Measurements from ENCODE around the gene STARD7.
A peak's percentile ranks its signal among the peaks of the same experiment; 100 is the strongest.

STARD7 gene

GRCh38 chr2:96236882-96237281, 28.3 kb upstream of the STARD7 start:
- Histone ChIP-seq H3K14ac (ENCODE audit: low read length in 2 of 2) (no peak overlapping the region), H3K36me3 (ENCODE audit: control insufficient read depth in 1 of 2, insufficient read depth in 2 of 2, low read depth in 1 of 2, low read length in 2 of 2) (peaks cover 10 to 17% of the 10 kb centered on the region in 2 experiments), H2BK12ac (ENCODE audit: low read length in 2 of 2) (no peak overlapping the region), H2BK5ac (ENCODE audit: low read depth, low read length, poor library complexity, severe bottlenecking) (no peak overlapping the region), H3K9ac (ENCODE audit: low read length) (no peak overlapping the region), H2AK5ac (ENCODE audit: low read length, severe bottlenecking) (no peak overlapping the region), H3K4me1 (ENCODE audit: control insufficient read depth, insufficient read depth, low read depth, low read length) (peaks cover 2% of the 10 kb centered on the region), H3K4me3 (ENCODE audit: insufficient read depth in 1 of 2, low read depth in 1 of 2, low read length in 2 of 2) (no peak overlapping the region), H4K8ac (ENCODE audit: low read length) (no peak overlapping the region), H3K4me2 (ENCODE audit: low read length, poor library complexity, severe bottlenecking) (no peak overlapping the region), H4K91ac (ENCODE audit: low read length) (no peak overlapping the region), H2BK15ac (ENCODE audit: low read depth, poor library complexity, severe bottlenecking) (no peak overlapping the region), H3K18ac (ENCODE audit: low read depth in 1 of 2, low read length in 2 of 2) (no peak overlapping the region), H3K23ac (ENCODE audit: low read length in 2 of 2) (no peak overlapping the region), H2BK120ac (ENCODE audit: low read depth, low read length) (no peak overlapping the region), H3K4ac (ENCODE audit: low read depth in 1 of 2, low read length in 2 of 2) (no peak overlapping the region), H3K27ac (ENCODE audit: low read length, poor library complexity, severe bottlenecking) (no peak overlapping the region), H3K79me1 (replicated peaks; ENCODE audit: low read length, poor library complexity, severe bottlenecking) (peaks cover 11% of the 10 kb centered on the region), H3K9me3 (ENCODE audit: control insufficient read depth, low read length) (no peaks in the 10 kb centered on the region), H3K27me3 (ENCODE audit: control insufficient read depth in 1 of 2, insufficient read depth in 1 of 2, low read length in 2 of 2) (no peaks in the 10 kb centered on the region), H2AFZ (ENCODE audit: low read depth, low read length) (no peak overlapping the region)
- 100% methylated on average over 1 of the region's 1 CpG for WGBS
- no peak for DNase-seq

GRCh38 chr2:96233880-96234316, 25.3 kb upstream of the STARD7 start:
- no peak overlapping the region for H3K14ac ChIP-seq (ENCODE audit: low read length in 2 of 2)
- H3K18ac ChIP-seq (ENCODE audit: low read depth in 1 of 2, low read length in 2 of 2), result no peak overlapping the region
- no peaks in the 10 kb centered on the region for H3K27me3 ChIP-seq (ENCODE audit: control insufficient read depth in 1 of 2, insufficient read depth in 1 of 2, low read length in 2 of 2)
- peaks cover 4% of the 10 kb centered on the region for H3K4me1 ChIP-seq (ENCODE audit: control insufficient read depth, insufficient read depth, low read depth, low read length)
- H4K91ac ChIP-seq (ENCODE audit: low read length), result no peak overlapping the region
- H2AK5ac ChIP-seq (ENCODE audit: low read length, severe bottlenecking), result no peak overlapping the region
- H2AFZ ChIP-seq (ENCODE audit: low read depth, low read length), result no peak overlapping the region
- H3K4ac ChIP-seq (ENCODE audit: low read depth in 1 of 2, low read length in 2 of 2), result no peak overlapping the region
- H2BK120ac ChIP-seq (ENCODE audit: low read depth, low read length), result no peak overlapping the region
- no peak overlapping the region for H3K4me3 ChIP-seq (ENCODE audit: insufficient read depth in 1 of 2, low read depth in 1 of 2, low read length in 2 of 2)
- peaks cover 20% of the 10 kb centered on the region for H3K79me1 ChIP-seq (replicated peaks; ENCODE audit: low read length, poor library complexity, severe bottlenecking)
- H4K8ac ChIP-seq (ENCODE audit: low read length), result no peak overlapping the region
- 91% methylated on average over 4 of the region's 4 CpGs for WGBS
- H3K9ac ChIP-seq (ENCODE audit: low read length), result no peak overlapping the region
- H3K9me3 ChIP-seq (ENCODE audit: control insufficient read depth, low read length), result no peaks in the 10 kb centered on the region
- H2BK12ac ChIP-seq (ENCODE audit: low read length in 2 of 2), result no peak overlapping the region
- no peak overlapping the region for H3K27ac ChIP-seq (ENCODE audit: low read length, poor library complexity, severe bottlenecking)
- H3K36me3 ChIP-seq (ENCODE audit: control insufficient read depth in 1 of 2, insufficient read depth in 2 of 2, low read depth in 1 of 2, low read length in 2 of 2), result peaks cover 3 to 4% of the 10 kb centered on the region in 2 experiments
- DNase-seq, result no peak
- H2BK15ac ChIP-seq (ENCODE audit: low read depth, poor library complexity, severe bottlenecking), result no peak overlapping the region
- H3K4me2 ChIP-seq (ENCODE audit: low read length, poor library complexity, severe bottlenecking), result no peak overlapping the region
- H3K23ac ChIP-seq (ENCODE audit: low read length in 2 of 2), result no peak overlapping the region
- H2BK5ac ChIP-seq (ENCODE audit: low read depth, low read length, poor library complexity, severe bottlenecking), result no peak overlapping the region

DNA sequence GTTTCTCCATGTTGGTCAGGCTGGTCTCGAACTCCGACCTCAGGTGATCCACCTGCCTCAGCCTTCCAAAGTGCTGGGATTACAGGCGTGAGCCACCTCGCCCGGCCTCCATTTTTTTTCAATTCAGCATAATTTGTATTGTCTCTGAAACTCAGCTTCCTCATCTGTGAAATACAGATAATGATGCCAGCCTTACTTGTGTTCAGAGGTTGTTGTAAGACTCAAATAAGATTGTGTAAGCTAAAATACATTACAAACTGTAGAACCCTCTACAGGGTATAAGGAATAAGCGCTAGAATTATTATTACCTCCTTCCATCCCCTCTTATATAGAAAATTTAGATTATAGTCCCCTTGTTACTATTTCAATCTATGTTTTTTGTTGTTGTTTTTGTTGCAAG, 24.8 kb upstream of the STARD7 start:
- no peak overlapping the region for H2BK120ac ChIP-seq (ENCODE audit: low read depth, low read length)
- no peak overlapping the region for H4K91ac ChIP-seq (ENCODE audit: low read length)
- no peak for DNase-seq
- no peak overlapping the region for H3K4ac ChIP-seq (ENCODE audit: low read depth in 1 of 2, low read length in 2 of 2)
- no peak overlapping the region for H4K8ac ChIP-seq (ENCODE audit: low read length)
- H3K9me3 ChIP-seq (ENCODE audit: control insufficient read depth, low read length), result no peaks in the 10 kb centered on the region
- H2BK5ac ChIP-seq (ENCODE audit: low read depth, low read length, poor library complexity, severe bottlenecking), result no peak overlapping the region
- no peak overlapping the region for H3K23ac ChIP-seq (ENCODE audit: low read length in 2 of 2)
- H2AFZ ChIP-seq (ENCODE audit: low read depth, low read length), result no peak overlapping the region
- H3K4me1 ChIP-seq (ENCODE audit: control insufficient read depth, insufficient read depth, low read depth, low read length), result peaks cover 4% of the 10 kb centered on the region
- no peak overlapping the region for H3K4me2 ChIP-seq (ENCODE audit: low read length, poor library complexity, severe bottlenecking)
- no peak overlapping the region for H3K27ac ChIP-seq (ENCODE audit: low read length, poor library complexity, severe bottlenecking)
- H2BK12ac ChIP-seq (ENCODE audit: low read length in 2 of 2), result no peak overlapping the region
- H3K18ac ChIP-seq (ENCODE audit: low read depth in 1 of 2, low read length in 2 of 2), result no peak overlapping the region
- H2BK15ac ChIP-seq (ENCODE audit: low read depth, poor library complexity, severe bottlenecking), result no peak overlapping the region
- 95% methylated on average over 2 of the region's 6 CpGs for WGBS
- H2AK5ac ChIP-seq (ENCODE audit: low read length, severe bottlenecking), result no peak overlapping the region
- H3K4me3 ChIP-seq (ENCODE audit: insufficient read depth in 1 of 2, low read depth in 1 of 2, low read length in 2 of 2), result no peak overlapping the region
- no peak overlapping the region for H3K14ac ChIP-seq (ENCODE audit: low read length in 2 of 2)
- no peaks in the 10 kb centered on the region for H3K27me3 ChIP-seq (ENCODE audit: control insufficient read depth in 1 of 2, insufficient read depth in 1 of 2, low read length in 2 of 2)
- H3K79me1 ChIP-seq (replicated peaks; ENCODE audit: low read length, poor library complexity, severe bottlenecking), result peaks cover 20% of the 10 kb centered on the region
- H3K36me3 ChIP-seq (ENCODE audit: control insufficient read depth in 1 of 2, insufficient read depth in 2 of 2, low read depth in 1 of 2, low read length in 2 of 2), result peaks cover 3 to 4% of the 10 kb centered on the region in 2 experiments
- no peak overlapping the region for H3K9ac ChIP-seq (ENCODE audit: low read length)

- Histone ChIP-seq H3K9ac (ENCODE audit: low read length) (no peak overlapping the region), H3K4ac (ENCODE audit: low read depth in 1 of 2, low read length in 2 of 2) (no peak overlapping the region), H2BK5ac (ENCODE audit: low read depth, low read length, poor library complexity, severe bottlenecking) (no peak overlapping the region), H2BK120ac (ENCODE audit: low read depth, low read length) (no peak overlapping the region), H3K14ac (ENCODE audit: low read length in 2 of 2) (no peak overlapping the region), H3K4me1 (ENCODE audit: control insufficient read depth, insufficient read depth, low read depth, low read length) (peaks cover 4% of the 10 kb centered on the region), H2AK5ac (ENCODE audit: low read length, severe bottlenecking) (no peak overlapping the region), H3K4me2 (ENCODE audit: low read length, poor library complexity, severe bottlenecking) (no peak overlapping the region), H4K8ac (ENCODE audit: low read length) (no peak overlapping the region), H3K23ac (ENCODE audit: low read length in 2 of 2) (no peak overlapping the region), H2AFZ (ENCODE audit: low read depth, low read length) (no peak overlapping the region), H3K27ac (ENCODE audit: low read length, poor library complexity, severe bottlenecking) (no peak overlapping the region), H3K4me3 (ENCODE audit: insufficient read depth in 1 of 2, low read depth in 1 of 2, low read length in 2 of 2) (no peak overlapping the region), H3K9me3 (ENCODE audit: control insufficient read depth, low read length) (no peaks in the 10 kb centered on the region), H2BK12ac (ENCODE audit: low read length in 2 of 2) (no peak overlapping the region), H4K91ac (ENCODE audit: low read length) (peak overlapping the region; percentile 66), H3K79me1 (replicated peaks; ENCODE audit: low read length, poor library complexity, severe bottlenecking) (peaks cover 18% of the 10 kb centered on the region), H3K27me3 (ENCODE audit: control insufficient read depth in 1 of 2, insufficient read depth in 1 of 2, low read length in 2 of 2) (no peaks in the 10 kb centered on the region), H3K18ac (ENCODE audit: low read depth in 1 of 2, low read length in 2 of 2) (no peak overlapping the region), H3K36me3 (ENCODE audit: control insufficient read depth in 1 of 2, insufficient read depth in 2 of 2, low read depth in 1 of 2, low read length in 2 of 2) (no peaks in the 10 kb centered on the region), H2BK15ac (ENCODE audit: low read depth, poor library complexity, severe bottlenecking) (no peak overlapping the region)
- 94% methylated on average over 4 of the region's 4 CpGs for WGBS
- no peak for DNase-seq
These were observed 22.7 kb upstream of the STARD7 start for GRCh38 chr2:96231316-96231715.

Measured in mesenchymal stem cell (in vitro differentiated cells and primary cell).